Left ventricle myocardium inferior (tissue), 1 donor: Measurements from ENCODE around the gene NRG4. TPM values are rescaled to one million over a fixed set of nuclear protein-coding genes. Genes with fewer than 3 reads are reported as not detected.

ENCODE experiments used
- DNase-seq: peaks from one replicate; pipeline ENCODE4 v3.0.0-alpha.2; 2020
- H3K27ac ChIP-seq: fragments of 200-600 bp; replicated peaks from 2 replicates; pipeline ENCODE4 v1.8.0; 2021
- H3K27me3 ChIP-seq: fragments of 200-600 bp; 2 replicates; pipeline ENCODE4 v1.8.0; 2021; ENCODE audit warnings: low read depth
- H3K36me3 ChIP-seq: fragments of 200-600 bp; 2 replicates; pipeline ENCODE4 v1.8.0; 2021
- H3K4me1 ChIP-seq: fragments of 200-600 bp; 2 replicates; pipeline ENCODE4 v1.8.0; 2021
- H3K4me3 ChIP-seq: fragments of 200-600 bp; 2 replicates; pipeline ENCODE4 v1.8.0; 2021; ENCODE audit warnings: mild to moderate bottlenecking, moderate library complexity
- H3K9me3 ChIP-seq: fragments of 200-600 bp; replicated peaks from 2 replicates; pipeline ENCODE4 v1.8.0; 2021
- intact Hi-C: fragments of 100-400 bp; cut with micrococcal nuclease; formaldehyde crosslinking; loops from one replicate; pipeline ENCODE4 v1.11.0; 2022
- total RNA-seq: library from RNA; stranded (reverse); fragmentation: NEBNext Ultra II Directional; extraction: Animal tissue kit (Norgen Biotek cat#: 25700); gene quantifications from one replicate; pipeline ENCODE4 v1.2.1, GENCODE V29; 2021
- TF ChIP-seq, protein P1 (sequence below): fragments of 200-600 bp; IDR thresholded peaks from 2 replicates; pipeline ENCODE4 v1.8.0; 2021; ENCODE audit warnings: antibody characterized with exemption, mild to moderate bottlenecking, borderline replicate concordance
- donor health status: DM: no; HTN: yes; CAD: no; lungs with severe emphysema.

NRG4 gene
- total RNA-seq, 1 donor from 2014 or later, result not detected

DNA sequence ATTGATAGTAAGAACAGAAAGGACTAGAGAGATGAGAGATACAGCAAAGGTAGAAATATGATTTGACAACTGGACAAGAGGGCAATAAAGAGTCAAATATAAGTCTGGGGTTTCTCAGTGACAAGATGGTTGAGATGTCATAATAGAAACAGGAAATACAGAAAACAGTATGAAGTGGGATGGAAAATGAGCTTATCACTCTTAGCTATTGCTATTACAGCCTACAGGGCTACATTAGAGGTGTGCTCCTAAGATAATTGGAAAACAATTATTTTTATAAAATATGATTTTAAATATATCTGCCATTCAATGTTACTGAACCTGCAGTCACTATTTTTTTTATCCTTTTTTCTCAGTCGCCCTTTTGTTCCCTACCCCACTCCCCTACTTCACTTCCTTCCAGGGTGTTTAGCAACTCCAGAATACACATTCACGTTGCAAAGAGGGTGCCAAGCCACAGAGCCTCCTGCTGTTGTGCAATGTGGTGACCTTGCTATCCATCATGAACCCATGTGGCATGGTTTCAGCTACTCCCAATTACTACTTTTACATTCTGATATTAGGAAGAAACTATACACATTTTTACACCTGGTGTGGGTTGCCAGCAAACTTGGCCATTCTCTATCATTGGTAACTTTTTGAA, 6.0 kb downstream of the NRG4 start:
- H3K36me3 ChIP-seq, result no peaks in the 10 kb centered on the region
- DNase-seq, result no peak
- intact Hi-C loops, result no loop called here
- peaks cover 6% of the 10 kb centered on the region for H3K9me3 ChIP-seq
- no peak overlapping the region for H3K4me3 ChIP-seq
- H3K27ac ChIP-seq, result no peak overlapping the region
- peaks cover 46% of the 10 kb centered on the region for H3K27me3 ChIP-seq
- H3K4me1 ChIP-seq, result no peaks in the 10 kb centered on the region
- TF ChIP-seq, protein P1, sequence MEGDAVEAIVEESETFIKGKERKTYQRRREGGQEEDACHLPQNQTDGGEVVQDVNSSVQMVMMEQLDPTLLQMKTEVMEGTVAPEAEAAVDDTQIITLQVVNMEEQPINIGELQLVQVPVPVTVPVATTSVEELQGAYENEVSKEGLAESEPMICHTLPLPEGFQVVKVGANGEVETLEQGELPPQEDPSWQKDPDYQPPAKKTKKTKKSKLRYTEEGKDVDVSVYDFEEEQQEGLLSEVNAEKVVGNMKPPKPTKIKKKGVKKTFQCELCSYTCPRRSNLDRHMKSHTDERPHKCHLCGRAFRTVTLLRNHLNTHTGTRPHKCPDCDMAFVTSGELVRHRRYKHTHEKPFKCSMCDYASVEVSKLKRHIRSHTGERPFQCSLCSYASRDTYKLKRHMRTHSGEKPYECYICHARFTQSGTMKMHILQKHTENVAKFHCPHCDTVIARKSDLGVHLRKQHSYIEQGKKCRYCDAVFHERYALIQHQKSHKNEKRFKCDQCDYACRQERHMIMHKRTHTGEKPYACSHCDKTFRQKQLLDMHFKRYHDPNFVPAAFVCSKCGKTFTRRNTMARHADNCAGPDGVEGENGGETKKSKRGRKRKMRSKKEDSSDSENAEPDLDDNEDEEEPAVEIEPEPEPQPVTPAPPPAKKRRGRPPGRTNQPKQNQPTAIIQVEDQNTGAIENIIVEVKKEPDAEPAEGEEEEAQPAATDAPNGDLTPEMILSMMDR, result no peak

DNA sequence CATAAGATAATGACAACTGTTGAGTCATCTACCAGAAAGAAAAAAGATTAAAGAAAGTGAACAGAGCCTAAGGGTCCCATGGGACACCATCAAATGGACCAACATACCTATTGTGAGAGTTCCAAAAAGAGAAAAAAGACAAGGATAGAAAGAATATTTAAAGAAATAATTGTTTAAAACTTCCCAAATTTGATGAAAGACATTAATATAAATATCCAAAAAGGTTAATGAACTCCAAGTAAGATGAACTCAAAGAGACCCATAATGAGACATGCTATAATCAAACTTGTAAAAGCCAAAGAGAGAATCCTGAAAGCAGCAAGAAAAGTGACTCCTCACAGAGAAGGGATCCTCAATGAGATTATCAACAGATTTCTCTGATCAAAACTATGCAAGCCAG, 8.9 kb downstream of the NRG4 start:
- peaks cover 38% of the 10 kb centered on the region for H3K27me3 ChIP-seq
- no peak overlapping the region for H3K27ac ChIP-seq
- H3K4me3 ChIP-seq, result no peak overlapping the region
- DNase-seq, result no peak
- intact Hi-C loops, result no loop called here
- no peaks in the 10 kb centered on the region for H3K4me1 ChIP-seq
- H3K36me3 ChIP-seq, result no peaks in the 10 kb centered on the region
- peaks cover 6% of the 10 kb centered on the region for H3K9me3 ChIP-seq
- TF ChIP-seq, protein P1, result no peak

DNA sequence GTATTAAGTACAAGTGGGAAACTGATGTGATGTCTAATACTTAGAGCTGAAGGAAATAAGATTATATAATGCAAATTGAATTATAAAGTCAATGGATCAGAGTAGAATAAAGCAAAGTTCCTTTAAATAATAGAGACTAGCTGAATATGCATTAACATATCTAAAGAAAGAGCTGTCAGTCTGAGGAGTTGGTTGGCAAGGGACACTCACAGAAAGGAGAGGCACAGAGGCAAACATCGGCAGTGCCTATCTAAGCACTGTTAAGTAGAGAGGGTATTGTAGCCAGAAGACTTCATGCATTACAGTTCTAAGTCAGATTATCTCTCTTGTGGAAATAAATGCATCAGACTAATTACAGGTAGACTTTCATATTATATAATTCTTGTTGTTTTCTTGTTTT, 16.6 kb downstream of the NRG4 start:
- intact Hi-C loops, result no loop called here
- Histone ChIP-seq H3K9me3 (peaks cover 16% of the 10 kb centered on the region), H3K4me3 (no peak overlapping the region), H3K27me3 (peaks cover 22% of the 10 kb centered on the region), H3K27ac (no peak overlapping the region), H3K36me3 (no peaks in the 10 kb centered on the region), H3K4me1 (no peaks in the 10 kb centered on the region)
- TF ChIP-seq, protein P1, result no peak
- DNase-seq, result no peak

DNA sequence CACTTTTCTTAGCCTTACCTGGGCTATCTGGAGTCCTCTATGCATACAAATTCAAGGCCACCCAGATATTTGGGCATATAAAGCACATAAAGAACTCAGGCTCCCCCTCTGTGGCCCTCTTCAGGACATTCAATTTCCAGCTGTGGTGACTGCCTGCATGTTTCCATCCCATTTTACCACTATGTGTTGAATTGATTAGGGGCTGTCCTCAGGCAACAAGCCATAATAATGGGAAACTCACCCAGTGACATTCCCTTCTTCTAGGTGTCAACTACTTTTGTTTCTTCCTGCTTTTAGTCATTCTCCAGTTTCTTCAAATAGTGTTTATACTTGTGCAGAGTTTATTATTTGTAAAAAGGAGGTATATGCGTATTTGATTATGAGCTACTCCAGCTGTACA, 18.0 kb downstream of the NRG4 start:
- H3K27ac ChIP-seq, result no peak overlapping the region
- H3K4me1 ChIP-seq, result no peaks in the 10 kb centered on the region
- intact Hi-C loops, result no loop called here
- TF ChIP-seq, protein P1, result no peak
- H3K9me3 ChIP-seq, result peaks cover 16% of the 10 kb centered on the region
- no peak overlapping the region for H3K4me3 ChIP-seq
- H3K27me3 ChIP-seq, result peaks cover 11% of the 10 kb centered on the region
- H3K36me3 ChIP-seq, result no peaks in the 10 kb centered on the region
- DNase-seq, result no peak

DNA sequence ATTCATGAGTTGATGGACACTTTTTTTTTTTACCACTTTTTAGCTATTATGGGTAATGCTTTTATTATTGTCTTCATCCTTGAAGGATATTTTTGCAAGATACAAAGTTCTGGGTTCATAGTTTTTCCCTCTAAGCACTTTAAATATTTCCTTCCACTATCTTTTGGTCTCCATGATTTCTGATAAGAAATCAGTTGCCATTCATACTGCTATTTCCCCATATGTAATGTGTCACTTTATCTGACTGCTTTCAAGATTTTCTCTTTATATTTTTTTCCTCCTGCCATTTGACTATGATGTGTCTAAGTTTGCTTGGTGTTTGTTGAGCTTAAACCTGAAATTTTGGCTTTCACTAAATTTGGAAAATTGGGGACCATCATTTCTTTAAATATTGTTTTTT, 19.3 kb downstream of the NRG4 start:
- Histone ChIP-seq H3K9me3 (peaks cover 16% of the 10 kb centered on the region), H3K4me1 (no peaks in the 10 kb centered on the region), H3K36me3 (no peaks in the 10 kb centered on the region), H3K27me3 (peaks cover 11% of the 10 kb centered on the region), H3K4me3 (no peak overlapping the region), H3K27ac (no peak overlapping the region)
- TF ChIP-seq, protein P1, result no peak
- intact Hi-C loops, result no loop called here
- no peak for DNase-seq
